ENCODE measurements around the gene HSPA12B.

DNA sequence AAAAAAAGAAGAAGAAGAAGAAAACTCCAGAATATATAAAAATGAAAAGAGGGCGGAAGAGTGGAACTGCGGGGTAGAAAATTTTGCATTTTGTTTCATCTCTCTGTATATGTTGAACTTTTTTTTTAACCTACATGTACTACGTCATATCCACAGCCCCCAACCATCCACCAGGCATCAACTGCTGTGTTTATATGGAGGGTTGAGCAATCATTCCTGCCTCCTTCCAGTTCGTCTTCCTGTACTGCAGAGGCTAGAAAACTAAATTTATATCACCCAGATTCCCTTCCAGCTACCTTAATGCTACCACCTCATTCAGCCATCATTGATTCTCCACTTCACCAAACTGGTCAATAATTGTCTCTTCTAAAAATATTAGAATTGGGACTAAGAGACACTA is 10.6 kb upstream of the HSPA12B start:
- TF ChIP-seq, protein P1, sequence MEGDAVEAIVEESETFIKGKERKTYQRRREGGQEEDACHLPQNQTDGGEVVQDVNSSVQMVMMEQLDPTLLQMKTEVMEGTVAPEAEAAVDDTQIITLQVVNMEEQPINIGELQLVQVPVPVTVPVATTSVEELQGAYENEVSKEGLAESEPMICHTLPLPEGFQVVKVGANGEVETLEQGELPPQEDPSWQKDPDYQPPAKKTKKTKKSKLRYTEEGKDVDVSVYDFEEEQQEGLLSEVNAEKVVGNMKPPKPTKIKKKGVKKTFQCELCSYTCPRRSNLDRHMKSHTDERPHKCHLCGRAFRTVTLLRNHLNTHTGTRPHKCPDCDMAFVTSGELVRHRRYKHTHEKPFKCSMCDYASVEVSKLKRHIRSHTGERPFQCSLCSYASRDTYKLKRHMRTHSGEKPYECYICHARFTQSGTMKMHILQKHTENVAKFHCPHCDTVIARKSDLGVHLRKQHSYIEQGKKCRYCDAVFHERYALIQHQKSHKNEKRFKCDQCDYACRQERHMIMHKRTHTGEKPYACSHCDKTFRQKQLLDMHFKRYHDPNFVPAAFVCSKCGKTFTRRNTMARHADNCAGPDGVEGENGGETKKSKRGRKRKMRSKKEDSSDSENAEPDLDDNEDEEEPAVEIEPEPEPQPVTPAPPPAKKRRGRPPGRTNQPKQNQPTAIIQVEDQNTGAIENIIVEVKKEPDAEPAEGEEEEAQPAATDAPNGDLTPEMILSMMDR (IDR thresholded peaks at IDR 0.05 in 2 of 3, conservative IDR thresholded peaks at IDR 0.05 in 1 of 3; ENCODE audit: insufficient read depth in 2 of 3, low read depth in 1 of 3, low read length in 3 of 3): no peak
- TF ChIP-seq HIVEP1 (CRISPR knock-in tag; IDR thresholded peaks at IDR 0.05) (no peak), RREB1 (CRISPR knock-in tag; IDR thresholded peaks at IDR 0.05) (no peak)

Data from K562 (cell line).